C4-2B (cell line): ENCODE data around the gene HSF5.

Experiments used
- H3K27ac ChIP-seq: fragments of 450-650 bp; 2 replicates; pipeline ENCODE4 v1.5.1; 2017
- CTCF ChIP-seq: fragments of 450-650 bp; conservative IDR thresholded peaks from 2 replicates; pipeline ENCODE4 v1.5.1; 2017; ENCODE audit warnings: mild to moderate bottlenecking
- ZFX ChIP-seq: fragments of 450-650 bp; IDR thresholded peaks from 2 replicates; pipeline ENCODE4 v1.6.1; 2017

The HSF5 gene

GRCh38 chr17:58476812-58477211 lies 11.4 kb downstream of the HSF5 start:
- H3K27ac ChIP-seq = no peak overlapping the region
- no peak for TF ChIP-seq ZFX
- no peak for TF ChIP-seq CTCF

- TF ChIP-seq ZFX (no peak), CTCF (no peak)
- H3K27ac ChIP-seq = no peak overlapping the region
These were observed 12.2 kb downstream of the HSF5 start for GRCh38 chr17:58475985-58476384.

- H3K27ac ChIP-seq = no peak overlapping the region
- TF ChIP-seq ZFX (no peak), CTCF (no peak)
These were observed 17.9 kb downstream of the HSF5 start for GRCh38 chr17:58470356-58470755.

- TF ChIP-seq CTCF (no peak), ZFX (no peak)
- H3K27ac ChIP-seq = no peak overlapping the region
These were observed 19.3 kb downstream of the HSF5 start for GRCh38 chr17:58468944-58469343.

- no peak overlapping the region for H3K27ac ChIP-seq
- TF ChIP-seq ZFX (no peak), CTCF (no peak)
These were observed 32.7 kb downstream of the HSF5 start for GRCh38 chr17:58455491-58455890.

- TF ChIP-seq ZFX (no peak), CTCF (no peak)
- no peak overlapping the region for H3K27ac ChIP-seq
These were observed 35.5 kb downstream of the HSF5 start for GRCh38 chr17:58452738-58453137.

GRCh38 chr17:58447039-58447975 lies 40.9 kb downstream of the HSF5 start:
- TF ChIP-seq CTCF (peak; percentile 93), ZFX (no peak)
- H3K27ac ChIP-seq = no peak overlapping the region
